Right lung (tissue), 5 donors: ENCODE results near the gene BANP. TPM values are rescaled to one million over a fixed set of nuclear protein-coding genes. Genes with fewer than 3 reads are reported as not detected.
A peak's percentile ranks its signal among the peaks of the same experiment; 100 is the strongest.
"Not testable (repeated sequence)": the region's sequence is repeated elsewhere in the genome, so short reads cannot be mapped to it uniquely, and the experiment has no call there.

Experiments used
- DNase-seq, 2 donors: peaks; one replicate each; pipeline ENCODE4 v3.0.0-alpha.2; 2013
- polyA plus RNA-seq, 5 donors: library from polyadenylated mRNA; unstranded; fragments of 120-200 nt; gene quantifications; one replicate each; pipeline versions ENCODE4 v1.2.1 to v1.2.3, GENCODE V29; 2013; ENCODE audit warnings: inconsistent platforms in 1 of 5, low replicate concordance in 1 of 5; ENCODE audit not compliant: insufficient read length in 5 of 5, insufficient read depth in 1 of 5

BANP gene
- polyA plus RNA-seq, 5 donors: 18.3 to 27.2 (median 26.3) TPM

DNA sequence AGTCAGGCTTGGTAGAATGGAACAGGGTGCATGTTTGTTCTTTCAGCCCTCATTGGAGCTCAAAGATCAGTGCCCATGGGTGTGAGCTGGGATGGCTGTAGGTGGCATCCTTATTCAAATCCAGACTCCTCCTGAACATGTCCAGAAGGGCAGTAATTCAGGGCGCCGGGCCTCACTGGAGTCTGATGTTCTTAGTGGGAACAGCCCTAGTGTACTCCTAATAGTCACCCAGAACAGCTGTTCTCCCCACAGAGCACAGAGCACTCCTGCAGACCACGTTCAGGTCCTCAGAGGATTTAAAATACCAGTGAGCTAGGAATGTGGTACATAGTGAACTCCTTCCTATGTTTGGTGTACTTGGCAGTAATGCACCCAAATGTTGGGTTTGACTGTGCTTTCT is 96.2 kb downstream of the BANP start:
- no peak for DNase-seq

- no peak for DNase-seq
Observed at GRCh38 chr16:88048985-88049384, 97.8 kb downstream of the BANP start.

DNA sequence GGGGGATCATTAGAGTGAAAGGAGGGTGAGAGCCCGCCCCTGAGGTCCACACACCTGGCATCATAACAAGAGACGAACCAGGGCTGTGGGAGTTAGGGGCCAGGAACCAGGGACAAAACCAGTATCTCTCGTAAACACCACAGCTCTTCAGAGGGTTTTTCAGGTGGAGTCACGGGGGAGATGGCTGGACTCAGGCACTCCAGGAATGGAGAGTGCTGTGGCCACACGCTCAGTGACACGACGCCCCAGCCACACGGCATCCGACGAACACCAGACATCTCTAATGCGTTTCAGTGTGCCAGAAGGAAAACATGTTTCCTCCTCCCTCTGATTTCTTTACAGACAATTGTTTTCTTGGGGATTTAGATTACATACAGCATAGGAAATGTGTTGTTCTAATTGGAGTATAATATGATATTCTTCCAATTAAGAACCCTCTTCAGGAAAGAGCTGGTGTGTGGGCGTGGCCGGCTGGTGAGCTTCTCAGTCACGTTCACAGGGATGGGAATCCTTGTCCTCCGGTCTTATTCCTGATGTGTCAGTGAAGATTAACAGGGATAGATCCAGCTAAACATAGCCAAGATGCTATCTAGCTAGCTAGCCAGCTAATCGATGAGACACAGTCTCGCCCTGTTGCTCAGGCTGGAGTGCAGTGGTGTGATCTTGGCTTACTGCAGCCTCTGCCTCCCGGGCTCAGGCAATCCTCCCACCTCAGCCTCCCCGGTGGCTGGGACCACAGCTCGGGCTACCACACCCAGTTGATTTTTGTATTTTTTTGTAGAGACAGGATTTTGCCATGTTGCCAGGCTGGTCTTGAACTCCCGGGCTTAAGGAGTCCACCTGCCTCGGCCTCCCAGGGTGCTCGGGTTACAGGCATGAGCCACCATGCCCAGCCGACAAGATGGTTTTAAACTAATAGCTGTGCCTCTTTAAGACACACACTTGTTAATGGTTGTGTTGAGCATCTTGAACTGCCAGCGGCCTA is 98.6 kb downstream of the BANP start:
- DNase-seq: no peak

DNA sequence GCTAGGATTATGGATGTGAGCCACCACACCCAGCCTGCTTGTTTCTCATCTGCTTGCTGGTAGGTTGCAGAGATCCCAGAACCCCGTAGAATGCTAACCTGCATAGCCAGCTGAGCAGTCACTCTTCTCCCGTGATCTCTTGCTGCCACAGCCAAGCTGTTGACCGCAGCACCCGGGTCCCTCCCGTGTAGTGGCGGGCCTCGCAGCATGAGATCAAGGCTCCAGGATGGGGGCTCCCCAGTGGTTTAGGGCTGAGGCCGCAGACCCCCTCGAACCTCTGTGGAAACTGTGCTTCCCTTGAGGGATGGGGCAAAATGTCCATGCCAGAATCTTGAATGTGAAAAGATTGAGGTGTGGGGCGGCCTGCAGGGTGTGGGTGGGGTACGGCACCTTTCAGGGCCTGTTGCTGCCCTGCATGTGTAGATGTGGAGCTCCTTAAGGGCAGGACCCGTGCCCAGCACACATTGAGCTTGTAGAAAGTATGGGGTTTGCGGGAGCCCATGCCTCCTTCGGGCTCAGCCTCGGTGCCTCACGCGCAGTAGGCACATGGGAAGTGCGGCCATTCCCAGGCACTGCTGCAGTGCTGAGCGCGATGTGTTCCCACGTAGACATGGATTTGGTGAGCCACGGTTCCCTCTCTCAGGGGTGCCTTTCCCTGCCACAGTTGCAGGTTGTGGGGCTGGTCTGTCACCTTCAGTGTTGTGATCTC is 99.9 kb downstream of the BANP start:
- no peak for DNase-seq

DNA sequence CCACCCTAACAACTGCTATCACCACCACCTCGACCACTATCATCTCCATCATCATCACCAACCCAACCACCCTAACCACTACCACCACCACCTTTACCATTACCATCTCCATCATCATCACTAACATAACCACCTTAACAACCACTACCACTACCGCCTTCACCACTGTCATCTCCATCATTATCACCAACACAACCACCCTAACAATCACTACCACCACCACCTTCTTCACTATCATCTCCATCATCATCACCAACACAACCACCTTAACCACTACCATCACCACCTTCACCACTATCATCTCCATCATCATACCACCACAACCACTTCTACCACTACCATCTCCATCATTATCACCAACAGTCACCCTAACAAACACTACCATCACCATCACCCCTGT is 101.4 kb downstream of the BANP start:
- no peak for DNase-seq

GRCh38 chr16:88053479-88053878 is 102.2 kb downstream of the BANP start:
- not testable (repeated sequence) for DNase-seq

DNA sequence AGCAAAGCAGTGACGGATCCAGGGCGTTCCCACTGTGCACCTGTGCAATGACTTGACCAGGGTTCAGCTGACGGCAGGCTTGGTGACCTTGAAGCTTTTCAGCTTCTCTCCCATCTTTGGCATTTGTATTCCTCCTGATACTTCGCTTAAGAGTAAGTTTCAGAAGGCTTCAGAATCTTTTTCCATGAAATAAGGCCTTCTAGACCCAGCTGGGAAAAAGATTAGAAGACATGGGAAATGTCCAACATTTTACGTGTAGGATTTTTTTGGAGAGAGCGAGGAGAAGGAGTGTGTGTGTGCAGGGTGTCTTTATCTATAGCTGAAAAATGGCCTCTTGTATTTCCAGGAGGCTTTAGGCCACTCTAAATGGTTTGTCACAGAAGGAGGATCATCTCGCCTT is 104.1 kb downstream of the BANP start:
- no peak for DNase-seq

DNA sequence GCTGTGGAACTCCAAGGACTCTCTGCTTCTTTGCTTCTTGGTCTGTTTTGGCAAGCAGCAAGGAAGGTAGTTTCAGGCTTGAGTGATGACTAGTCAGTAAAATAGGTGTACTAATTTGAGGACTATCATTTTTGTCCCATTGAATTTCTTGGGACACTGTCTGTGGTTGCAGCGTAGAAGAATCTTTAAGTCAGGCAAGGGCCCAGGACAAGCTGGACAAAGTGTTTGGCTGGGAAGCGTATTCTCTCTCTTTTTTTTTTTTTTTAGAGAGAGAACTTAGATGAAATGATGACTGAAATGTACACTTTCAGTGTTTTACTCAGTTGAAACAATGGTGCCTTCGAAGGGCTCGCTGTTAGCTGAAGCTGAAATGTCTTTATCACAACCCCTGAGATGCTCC is 105.0 kb downstream of the BANP start:
- no peak for DNase-seq

- DNase-seq: no peak
Observed at GRCh38 chr16:88057656-88058055, 106.4 kb downstream of the BANP start.

GRCh38 chr16:88058136-88058535 is 106.9 kb downstream of the BANP start:
- no peak for DNase-seq

GRCh38 chr16:88058817-88059216 is 107.6 kb downstream of the BANP start:
- no peak for DNase-seq

DNA sequence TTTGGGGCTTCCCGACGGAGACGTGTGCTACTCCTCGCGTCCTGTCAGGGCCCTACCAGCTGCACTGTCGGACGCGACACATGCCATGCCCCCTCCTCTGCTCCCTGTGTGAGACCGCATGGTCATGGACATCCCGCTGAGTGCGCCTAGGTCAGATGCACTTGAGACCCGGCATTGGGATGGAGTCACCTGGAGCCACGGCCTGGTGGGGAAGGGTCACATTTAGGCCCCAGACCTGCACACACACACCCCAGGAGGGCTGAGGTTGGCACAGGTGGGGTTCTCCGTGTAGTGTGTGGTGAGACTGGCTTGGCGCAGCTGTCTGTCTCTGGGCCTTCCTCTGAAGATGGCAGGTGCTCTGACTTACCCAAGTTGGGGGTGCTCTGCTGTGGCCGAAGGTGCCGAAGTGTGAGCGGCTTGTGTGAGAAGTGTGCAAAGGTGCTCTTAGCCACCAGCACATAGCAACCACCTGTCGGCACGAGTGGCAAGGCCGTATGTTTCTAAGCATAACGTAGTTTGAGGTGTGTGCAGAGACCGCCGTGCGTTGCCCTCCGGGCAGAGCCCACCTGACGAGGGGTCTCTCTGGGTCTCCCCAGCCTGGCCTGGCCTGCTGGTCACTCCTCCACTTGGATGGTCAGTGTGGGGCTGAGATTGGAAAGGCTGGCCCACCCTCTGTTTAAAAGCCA is 108.6 kb downstream of the BANP start:
- no peak for DNase-seq

DNA sequence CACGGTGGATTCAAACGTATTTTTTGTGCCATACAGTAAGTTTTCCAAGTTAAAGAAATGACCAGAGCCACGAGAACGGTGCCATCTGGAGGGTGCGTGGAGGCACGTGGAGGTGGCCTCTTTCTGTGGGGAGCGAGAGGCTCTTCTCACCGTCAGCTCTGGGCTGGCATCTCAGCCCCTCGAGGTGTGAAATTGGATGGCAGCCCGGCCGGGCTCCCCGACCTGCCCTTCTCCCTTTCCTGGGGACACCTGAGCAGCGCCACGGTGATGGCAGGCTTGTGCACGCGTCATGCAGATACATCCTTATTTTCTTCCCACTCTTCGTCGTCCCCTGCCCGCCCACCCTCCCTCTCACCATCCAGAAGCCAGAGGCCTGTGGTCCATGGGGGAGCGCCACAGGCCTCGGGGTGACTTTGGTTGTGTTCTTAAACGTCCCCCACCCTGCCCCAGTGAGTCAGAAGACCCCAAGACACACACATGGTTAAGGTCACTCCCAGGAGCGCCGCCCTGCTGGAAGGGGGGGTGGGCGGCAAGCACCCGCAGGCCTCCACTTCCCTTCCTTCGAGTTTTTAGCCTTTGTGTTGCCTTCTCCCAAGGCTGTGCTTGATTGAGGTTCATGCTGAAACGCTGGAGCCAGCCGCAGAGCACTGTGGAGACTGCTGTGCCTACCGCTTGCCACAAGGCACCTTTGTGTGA is 109.4 kb downstream of the BANP start:
- no peak for DNase-seq

DNA sequence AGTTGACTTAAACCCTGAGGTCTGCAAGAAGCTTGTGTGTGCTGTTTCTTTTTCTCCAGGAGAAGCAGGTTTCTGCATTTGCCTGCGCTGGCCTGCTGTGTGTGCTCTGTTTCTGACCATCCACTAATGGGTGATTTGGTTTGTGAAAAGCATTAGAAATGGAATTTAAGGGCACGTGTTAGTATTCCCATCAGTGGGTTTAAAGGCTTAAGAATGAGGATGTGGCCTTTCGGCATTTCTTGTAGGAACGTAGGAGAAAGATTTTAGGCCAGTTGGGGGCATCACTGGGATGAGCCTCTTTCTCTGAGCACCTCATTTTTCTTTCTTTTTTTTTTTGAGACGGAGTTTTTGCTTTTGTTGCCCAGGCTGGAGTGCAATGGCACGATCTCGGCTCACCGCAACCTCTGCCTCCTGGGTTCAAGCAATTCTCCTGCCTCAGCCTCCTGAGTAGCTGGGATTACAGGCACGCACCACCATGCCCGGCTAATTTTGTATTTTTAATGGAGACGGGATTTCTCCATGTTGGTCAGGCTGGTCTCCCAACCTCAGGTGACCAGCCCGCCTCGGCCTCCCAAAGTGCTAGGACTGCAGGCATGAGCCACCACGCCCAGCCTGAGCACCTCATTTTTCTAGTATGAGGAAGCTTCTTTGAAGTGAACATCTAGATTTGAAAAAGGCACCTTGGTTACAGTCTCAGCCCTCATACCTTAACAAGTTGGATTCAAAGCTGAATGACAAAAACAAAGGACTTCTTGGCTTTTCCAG is 110.3 kb downstream of the BANP start:
- DNase-seq: no peak

DNA sequence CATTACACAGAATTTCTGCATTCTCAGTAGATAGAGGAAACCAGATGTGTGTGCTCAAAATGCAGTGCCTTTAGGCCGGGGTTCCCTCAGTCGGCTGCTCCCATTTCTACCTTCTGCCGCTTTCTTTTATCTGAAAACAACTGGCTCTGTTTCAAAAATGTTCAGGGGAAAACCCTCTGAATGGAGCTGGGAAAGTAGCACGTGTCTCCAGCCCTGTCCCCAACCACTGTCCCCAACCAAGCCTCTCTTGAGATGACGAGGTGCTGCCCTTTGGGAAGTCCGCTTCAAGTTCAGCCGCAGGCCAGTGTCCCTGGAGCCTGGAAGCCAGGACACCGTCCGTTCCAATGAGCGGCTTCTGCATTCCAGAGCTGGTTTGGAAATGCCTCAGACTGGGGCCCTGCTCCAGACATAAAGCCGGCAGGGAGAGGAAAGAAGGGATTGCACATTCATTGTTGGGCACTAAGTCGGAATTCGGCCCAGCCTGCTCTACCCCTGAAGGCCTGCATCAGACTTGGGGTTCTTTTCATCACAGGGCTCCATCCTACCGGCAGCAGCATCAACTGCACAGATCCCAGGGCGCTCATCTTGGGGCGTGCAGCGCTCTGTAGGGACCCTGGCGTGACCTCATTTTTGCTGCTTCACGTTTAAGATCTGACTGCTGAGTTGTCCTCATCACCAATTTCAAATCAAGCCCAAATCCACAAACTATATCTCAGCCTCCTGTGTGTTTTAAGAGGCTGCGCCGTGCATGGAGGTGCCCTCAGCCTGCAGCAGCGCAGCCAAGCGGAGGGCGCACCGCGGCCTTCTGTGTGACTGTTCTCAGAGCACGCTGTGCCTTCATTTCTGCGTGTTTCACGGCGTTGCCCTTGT is 111.3 kb downstream of the BANP start:
- DNase-seq: no peak

GRCh38 chr16:88063211-88063773 is 112.1 kb downstream of the BANP start:
- DNase-seq: peak in 1 of 2 donors; percentile 30

DNA sequence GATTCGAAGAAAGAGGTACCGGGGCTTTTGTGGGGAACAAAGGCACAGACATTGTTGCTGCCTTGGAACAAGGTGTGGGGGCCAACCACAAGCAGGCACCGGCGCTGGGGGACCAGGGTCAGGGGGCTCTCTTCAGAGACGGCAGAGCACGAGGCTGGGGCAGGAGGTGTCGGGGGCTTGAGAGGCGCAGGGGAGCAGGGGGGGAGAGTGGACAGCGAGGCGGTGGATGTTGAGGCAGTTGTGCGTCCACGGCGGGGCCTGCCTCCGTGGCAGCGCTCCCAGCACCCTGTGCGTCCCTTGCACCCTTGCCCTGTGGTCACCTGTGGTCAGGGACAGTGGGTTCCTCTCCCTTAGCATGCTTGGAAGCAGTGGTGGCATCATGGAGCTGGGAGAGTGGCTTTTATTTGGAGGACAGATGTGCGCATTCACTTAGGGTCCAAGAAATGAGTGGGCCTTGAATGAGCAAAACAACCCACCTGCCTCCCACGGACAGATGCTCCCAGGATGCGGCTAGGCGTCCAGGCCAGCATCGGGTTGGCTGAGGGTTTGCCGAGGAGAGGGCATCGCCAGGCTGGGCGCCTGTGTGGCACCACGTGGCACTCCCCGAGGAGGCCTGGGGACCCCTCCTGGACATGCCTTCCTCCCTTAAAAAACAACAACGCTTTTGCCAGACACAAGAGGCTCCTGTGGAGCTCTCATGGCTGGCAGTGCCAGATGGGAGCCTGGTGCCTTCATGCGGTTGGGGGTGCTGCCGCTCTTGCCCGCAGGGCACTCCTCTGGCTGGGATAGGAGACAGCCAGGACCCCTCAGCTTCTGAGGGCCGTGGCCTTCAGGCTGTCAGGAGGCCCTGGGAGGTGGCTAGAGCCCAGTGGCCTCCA is 113.0 kb downstream of the BANP start:
- no peak for DNase-seq
